D721Med (cell line): ENCODE results near the gene BCR.

Experiments used
- DNase-seq: peaks from one replicate; pipeline ENCODE4 v3.0.0; 2011; ENCODE audit warnings: low spot score; ENCODE audit not compliant: insufficient read length
- FAIRE-seq: peaks from 2 replicates; lab custom pipeline; 2011; peaks lifted over from hg19 to GRCh38; lab: Jason Lieb, UNC
- TF ChIP-seq, protein P1 (sequence below): IDR thresholded peaks from 2 replicates; pipeline ENCODE4 v1.5.1; 2012; ENCODE audit warnings: mild to moderate bottlenecking, control low read depth; ENCODE audit not compliant: insufficient read depth; ENCODE audit errors: missing control alignments

BCR gene

DNA sequence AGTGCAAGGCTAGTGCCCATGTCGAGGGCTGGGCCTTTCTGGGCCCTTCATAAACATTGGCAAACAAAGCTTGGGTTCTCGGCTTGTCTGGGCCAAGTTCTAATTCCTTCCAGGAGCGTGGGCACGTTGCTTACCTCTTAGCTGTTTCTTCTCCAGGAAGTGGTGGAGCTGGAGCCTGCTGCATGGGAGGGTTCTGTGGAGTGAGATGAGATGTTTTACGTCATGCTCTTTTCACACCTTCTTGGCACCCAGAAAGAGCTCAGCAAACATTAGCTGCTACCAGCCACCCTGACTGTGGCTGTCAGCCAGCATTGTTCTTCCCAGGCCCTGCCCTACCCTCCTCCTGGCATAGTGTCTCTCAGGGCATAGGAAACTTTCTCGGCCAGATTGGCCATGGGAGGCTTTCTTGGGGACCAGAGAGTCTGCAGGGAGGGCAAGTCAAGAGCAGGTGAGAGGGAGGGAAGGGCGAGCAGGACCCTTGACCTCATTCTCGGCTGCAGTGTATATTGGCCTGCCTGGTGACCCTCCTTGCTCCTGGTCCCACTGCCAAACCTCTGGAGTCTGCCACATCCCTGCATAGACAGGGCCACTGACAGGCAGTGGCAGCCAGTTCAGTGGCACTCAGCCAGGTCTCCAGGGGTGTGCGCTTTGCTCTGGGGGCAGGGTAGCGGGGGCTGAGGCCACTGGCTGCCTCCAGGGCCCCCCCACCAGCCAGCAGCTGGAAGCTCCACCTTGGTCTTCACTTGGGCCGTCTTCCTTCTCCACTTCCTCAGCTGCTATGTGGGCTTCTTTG, 98.8 kb downstream of the BCR start:
- TF ChIP-seq, protein P1, sequence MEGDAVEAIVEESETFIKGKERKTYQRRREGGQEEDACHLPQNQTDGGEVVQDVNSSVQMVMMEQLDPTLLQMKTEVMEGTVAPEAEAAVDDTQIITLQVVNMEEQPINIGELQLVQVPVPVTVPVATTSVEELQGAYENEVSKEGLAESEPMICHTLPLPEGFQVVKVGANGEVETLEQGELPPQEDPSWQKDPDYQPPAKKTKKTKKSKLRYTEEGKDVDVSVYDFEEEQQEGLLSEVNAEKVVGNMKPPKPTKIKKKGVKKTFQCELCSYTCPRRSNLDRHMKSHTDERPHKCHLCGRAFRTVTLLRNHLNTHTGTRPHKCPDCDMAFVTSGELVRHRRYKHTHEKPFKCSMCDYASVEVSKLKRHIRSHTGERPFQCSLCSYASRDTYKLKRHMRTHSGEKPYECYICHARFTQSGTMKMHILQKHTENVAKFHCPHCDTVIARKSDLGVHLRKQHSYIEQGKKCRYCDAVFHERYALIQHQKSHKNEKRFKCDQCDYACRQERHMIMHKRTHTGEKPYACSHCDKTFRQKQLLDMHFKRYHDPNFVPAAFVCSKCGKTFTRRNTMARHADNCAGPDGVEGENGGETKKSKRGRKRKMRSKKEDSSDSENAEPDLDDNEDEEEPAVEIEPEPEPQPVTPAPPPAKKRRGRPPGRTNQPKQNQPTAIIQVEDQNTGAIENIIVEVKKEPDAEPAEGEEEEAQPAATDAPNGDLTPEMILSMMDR = no peak
- no peak for FAIRE-seq
- no peak for DNase-seq

DNA sequence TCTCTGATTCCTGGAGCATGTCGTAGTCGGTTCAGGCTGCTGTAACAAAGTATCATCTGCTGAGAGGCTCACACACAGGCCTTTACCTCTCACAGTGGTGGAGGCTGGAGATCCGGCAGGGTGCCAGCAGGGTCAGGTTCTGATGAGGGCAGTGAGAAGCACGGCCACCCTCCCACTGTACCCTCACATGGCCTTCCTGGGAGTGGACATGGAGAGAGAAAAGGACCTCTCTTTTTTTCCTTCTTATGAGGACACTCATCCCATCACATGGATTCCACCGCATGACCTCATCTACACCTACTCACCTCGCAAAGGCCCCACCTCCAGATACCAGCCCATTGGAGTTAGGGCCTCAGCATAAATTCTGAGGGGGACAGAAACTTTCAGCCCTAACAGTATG, 99.5 kb downstream of the BCR start:
- DNase-seq = no peak
- TF ChIP-seq, protein P1 = no peak
- FAIRE-seq = no peak

DNA sequence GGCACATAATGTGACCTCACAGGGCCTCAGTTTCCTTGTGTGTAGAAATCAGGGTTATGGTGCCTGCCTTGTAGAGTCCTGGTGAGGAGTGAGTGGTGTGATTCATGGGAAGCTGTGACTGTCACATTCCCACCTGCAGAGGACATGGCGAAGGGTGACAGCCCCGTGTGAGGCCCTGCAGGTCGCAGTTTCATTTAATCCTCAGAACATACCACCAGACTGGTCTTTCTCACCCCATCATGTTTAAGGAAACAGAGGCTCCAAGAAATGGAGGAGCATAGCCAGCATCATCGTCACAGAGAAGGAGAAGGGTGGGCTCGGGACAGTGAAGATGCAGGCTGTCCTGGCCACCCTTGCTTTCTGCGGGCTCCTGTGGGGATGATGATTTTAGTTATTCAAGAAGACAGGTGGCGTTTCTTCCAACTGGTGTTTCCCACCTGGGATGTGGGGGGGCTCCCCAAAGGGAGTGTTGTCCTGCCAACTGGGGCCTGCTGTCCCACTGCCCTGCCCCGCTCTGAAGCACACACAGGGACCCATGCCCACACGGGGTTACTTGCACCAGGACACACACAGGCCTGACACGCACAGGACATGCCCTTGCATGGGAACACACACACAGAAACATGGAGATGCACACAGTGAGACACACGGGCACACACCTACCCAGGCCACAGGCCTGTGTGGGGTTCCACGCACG, 100.2 kb downstream of the BCR start:
- TF ChIP-seq, protein P1 = no peak
- DNase-seq = no peak
- no peak for FAIRE-seq

DNA sequence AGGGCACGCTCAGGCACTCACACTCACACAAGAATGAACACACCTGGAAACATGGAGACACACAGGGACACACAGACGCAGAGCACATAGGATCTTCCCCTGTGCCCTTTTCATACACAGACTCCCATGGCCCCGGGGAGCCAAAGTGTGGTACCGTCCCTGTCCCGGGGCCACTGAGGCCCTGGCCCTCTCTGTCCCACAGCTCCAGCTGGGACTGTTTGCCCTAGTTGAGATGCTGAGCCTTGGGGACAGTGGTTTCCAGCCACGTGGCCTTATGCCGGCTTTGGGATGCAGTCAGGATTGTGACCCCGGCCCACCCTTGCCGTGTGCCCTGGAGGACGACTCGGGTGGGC, 100.7 kb downstream of the BCR start:
- no peak for DNase-seq
- no peak for FAIRE-seq
- TF ChIP-seq, protein P1 = no peak

DNA sequence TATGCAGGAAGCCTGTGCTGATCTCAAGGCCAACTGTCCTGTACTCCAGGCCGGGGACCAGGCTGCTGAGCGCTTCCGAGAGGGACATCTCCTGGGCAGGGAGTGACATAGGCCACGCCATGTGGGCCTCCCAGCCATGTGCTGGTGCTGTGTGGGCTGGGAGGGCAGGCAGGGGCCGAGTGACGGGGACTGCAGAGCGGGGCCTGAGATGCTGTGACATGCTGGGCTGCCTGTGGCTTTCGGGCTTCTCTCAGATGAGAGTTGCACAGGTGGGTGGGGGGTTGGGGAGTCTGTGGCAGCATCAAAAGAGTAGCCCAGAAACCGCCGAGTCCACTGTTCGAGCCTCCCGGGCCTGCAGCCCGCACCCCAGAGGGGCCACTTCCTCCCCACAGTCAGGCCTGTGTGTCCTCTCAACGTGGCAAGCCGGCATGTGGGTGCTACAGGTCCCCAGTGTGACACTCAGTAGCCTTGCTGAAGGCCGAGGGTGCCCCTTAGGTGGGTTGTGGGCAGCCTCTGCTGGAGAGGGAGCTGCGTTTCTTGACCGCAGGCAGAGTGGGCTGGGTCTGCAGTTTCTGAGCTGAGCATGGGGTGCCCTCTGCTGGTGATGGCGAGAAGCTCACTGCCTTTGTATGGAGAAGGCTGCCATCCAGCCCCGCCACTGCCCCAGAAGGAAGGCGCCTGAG, 101.2 kb downstream of the BCR start:
- TF ChIP-seq, protein P1 = peak; percentile 82
- FAIRE-seq (no peak), DNase-seq (peak; percentile 98)

DNA sequence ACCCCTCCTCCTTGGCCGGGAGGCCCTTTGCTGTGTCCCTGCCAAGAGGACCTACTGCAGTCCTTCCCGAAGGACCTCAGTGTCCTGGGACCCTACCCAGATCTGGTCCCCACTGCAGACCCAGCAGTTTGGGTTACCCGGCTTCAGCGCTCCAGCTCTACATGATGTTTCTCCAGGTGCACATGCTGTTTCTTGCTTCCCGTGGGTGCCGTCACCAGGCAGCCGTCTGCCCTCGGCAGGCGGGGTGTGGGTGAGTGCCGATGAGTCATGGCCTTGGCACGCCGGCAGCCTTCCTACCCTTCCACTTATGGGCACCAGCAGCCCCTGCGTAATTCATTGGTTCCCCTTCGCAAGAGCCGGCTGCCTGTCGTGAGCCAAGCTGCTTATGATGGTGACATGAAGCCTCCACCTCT, 101.8 kb downstream of the BCR start:
- DNase-seq (no peak), FAIRE-seq (no peak)
- TF ChIP-seq, protein P1 = no peak
